ENCODE measurements around the gene PRPF40A.

Gene PRPF40A

DNA sequence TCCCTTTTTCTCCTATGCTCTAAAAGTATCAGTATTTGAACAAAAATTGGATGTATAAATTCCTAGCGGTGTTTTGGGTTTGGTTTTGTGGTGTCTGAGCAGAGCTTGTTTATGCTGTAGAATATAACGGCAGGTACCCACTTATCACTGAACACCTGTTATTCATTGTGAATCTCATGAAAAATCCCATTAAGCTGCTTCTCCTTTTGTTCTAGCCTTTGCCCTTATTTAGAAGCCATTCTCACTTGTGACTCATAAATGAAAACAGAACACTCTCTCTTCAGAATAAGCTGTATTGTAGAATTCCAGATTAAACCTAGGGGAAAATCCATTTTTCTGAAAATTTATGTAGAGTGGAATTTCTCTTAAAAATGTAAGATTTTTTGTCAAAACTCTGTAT is 104.0 kb downstream of the PRPF40A start:
- DNase-seq: no peak

DNA sequence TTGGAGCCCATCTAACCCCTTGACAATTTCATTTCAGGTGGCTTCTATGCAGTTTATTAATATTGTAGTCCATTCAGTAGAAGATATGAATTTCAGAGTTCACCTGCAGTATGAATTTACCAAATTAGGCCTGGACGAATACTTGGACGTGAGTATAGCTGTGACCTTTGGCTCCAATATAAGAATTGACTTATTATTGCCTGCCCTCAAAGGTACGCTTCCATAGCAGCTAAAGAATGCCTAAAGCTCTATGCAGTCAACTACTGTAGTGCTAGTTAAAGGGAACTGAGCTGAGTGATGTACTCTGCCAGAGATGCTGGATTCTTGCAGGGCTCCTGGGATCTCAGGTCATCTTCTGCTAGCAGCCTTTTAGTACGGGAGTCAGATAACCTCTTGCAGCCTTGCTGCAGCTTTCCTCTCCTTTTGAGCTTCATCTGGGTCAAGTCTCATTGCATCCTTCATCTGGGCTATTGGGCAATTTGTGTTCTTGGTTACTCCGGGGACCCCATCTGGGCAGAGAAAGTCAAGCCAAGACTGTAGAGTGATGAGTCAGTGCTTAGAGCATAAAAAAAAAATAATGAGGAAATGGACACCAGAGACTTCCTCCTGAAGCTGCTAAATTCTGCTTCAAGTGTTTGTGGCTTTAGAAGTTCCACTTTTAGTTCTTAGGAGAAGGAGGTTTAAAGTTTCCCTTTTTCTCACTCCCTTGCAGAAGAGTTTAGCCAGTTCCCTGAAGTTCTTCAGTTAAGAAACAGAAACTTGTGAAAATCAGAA is 105.6 kb downstream of the PRPF40A start:
- no peak for DNase-seq

DNA sequence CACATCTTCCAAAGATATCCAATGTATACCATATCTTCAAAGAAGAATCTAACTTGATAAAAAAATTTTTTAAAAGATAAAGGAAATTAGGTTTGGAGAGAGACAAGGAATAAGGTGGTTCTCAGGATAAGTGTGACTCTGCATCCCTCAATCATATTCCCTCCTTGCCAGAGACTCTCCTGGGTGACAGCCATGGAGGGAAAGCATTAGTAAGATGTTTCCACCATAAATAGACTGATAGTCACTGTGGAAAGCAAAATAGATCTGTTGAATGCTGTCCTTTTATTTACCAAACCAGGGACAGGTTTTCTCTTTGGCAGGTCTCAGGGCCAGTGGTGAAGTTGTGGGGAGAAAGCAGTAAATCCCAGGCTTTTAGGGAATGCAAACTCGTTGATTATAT is 107.6 kb downstream of the PRPF40A start:
- DNase-seq: no peak

DNA sequence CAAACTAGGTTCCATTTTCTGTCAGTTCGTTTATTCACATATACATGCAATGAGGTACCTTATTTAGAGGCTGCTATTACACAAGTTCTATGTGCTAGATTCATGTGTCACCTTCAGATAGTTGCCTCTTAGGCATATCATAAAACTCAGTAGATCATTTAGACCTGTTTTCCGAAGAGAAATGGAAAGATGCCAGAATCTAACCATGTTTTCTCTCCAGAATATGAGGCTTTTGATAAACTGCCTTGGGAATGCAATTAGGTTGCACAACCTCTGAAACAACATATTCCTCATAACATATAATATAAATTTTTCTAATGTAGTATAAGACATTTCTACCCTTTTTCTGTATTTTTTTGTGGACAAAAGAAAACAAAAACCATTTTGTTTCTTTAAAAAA is 108.1 kb downstream of the PRPF40A start:
- DNase-seq: no peak

DNA sequence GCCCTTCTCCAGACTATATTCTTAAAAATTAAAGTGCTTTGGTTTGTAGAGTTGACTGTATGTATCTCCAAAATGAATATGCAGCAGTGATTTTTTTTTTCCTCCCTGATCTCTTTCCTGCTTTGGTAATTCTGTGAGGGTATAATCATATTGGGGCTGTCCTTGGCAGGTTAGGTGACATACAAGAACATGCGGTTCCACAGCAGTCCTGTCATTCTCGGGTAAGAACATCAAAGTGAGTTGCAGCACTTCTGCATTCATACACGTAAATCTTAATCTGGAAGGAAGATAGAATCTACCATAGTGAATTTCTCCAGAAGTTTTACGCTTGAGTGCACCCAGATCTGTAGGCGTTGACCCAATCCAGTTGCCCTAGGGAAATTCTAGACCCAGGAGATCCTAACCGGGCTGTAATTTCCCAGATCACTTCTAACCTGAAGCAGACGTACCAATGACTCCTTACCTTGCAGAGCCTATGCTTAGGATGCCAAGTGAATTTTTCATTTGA is 109.4 kb downstream of the PRPF40A start:
- no peak for DNase-seq

DNA sequence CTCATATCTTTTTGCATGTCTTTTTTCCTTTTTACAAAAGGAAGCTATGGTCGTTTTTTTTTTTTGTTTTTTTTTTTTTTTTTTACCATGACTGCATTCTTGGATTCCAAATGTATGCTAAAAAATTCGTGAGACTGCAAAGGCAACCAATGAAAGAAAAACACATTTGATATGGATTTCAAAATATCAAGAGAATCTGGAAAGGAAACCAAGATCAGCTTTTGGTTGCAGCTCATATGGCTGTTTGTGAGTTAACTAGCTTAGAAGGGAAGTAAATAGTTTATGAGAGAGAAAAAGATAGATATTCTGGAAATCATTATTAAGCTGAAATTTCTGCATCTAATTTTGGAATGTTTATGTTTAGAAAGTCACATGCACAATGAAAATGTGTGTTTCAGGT is 110.3 kb downstream of the PRPF40A start:
- no peak for DNase-seq

DNA sequence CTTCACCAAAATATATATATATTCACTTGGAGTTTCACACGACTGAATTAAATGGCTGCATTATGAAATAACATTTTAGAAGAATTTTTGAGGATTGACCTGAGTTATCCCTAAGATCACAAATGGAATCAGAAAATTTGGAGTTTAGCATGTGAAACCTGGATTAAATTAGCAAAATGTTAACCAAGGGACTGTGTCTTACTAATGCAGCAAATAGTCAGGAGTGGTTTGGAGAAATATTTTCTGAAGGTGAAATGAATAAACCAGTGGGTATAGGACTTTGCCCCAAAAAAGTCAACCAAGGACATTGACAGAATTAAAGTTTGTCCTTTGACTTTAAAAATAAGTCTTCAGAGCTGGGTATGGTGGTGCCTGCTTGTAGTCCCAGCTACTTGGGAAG is 111.2 kb downstream of the PRPF40A start:
- no peak for DNase-seq

DNA sequence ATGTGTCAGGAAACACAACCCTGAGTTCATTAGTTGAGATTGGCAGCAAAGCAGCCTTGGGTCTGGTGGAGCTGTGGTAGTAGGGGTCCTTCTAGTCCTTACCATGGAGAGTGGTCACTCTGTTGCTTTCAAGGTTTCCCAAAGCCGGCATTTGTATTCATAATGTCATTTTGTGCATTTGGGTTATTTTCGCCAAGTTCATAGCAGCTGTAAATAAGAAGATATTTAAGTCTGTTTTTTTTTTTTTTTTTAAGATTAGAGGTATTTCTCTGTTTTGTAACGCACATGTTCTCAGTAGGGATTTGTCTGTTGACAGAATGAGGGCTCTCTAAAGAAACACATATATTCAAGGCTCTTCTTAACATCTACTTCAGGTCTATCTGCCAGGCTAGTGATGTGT is 114.1 kb downstream of the PRPF40A start:
- DNase-seq: no peak

DNA sequence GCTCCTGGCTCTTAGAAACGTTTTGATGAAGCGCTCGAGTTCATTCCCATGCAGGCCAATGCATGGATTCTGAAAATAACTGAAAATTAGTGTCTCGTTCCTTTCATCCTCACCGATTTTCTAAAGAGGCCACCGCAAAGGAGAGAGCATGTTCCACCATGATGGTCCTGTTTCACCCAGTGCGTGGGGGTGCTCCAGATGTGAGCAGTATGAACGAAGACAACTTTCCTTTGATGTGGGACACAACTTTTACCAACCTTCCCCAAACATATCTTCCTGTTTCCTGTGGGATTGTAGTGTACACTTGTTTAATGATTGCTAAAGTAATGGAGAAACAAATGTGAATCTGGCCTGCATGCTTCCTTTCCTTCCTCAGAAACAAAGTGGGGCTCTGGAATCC is 114.5 kb downstream of the PRPF40A start:
- no peak for DNase-seq

Data from activated T-cell treated with anti-CD3 and anti-CD28 coated beads, Interleukin-2, amount 50 U/mL, for 48 hours (primary cell).